Testis (tissue), 3 donors: Measurements from ENCODE around the gene GPR89B. TPM values are rescaled to one million over a fixed set of nuclear protein-coding genes. Genes with fewer than 3 reads are reported as not detected.
"Not testable (repeated sequence)": the region's sequence is repeated elsewhere in the genome, so short reads cannot be mapped to it uniquely, and the experiment has no call there.

Source experiments
- DNase-seq: peaks from one replicate; pipeline ENCODE4 v3.0.0-alpha.2; 2019
- H3K27ac ChIP-seq, 2 donors: fragments of 200-600 bp; sonication (generic); one replicate each; pipeline ENCODE4 v1.5.1; 2019
- H3K27me3 ChIP-seq: fragments of 200-600 bp; sonication (generic); one replicate; pipeline ENCODE4 v1.5.1; 2019
- H3K36me3 ChIP-seq: fragments of 200-600 bp; sonication (generic); one replicate; pipeline ENCODE4 v1.5.1; 2017; ENCODE audit warnings: low read depth; ENCODE audit errors: missing control alignments
- H3K4me1 ChIP-seq: fragments of 200-600 bp; sonication (generic); one replicate; pipeline ENCODE4 v1.5.1; 2019
- H3K4me3 ChIP-seq, 2 donors: fragments of 200-600 bp; sonication (generic); one replicate each; pipeline ENCODE4 v1.5.1; 2017 to 2019
- H3K9me3 ChIP-seq: fragments of 200-600 bp; sonication (generic); one replicate; pipeline ENCODE4 v1.5.1; 2017
- CTCF ChIP-seq, 3 experiments: fragments of 450-650 bp in 2 of 3; fragments of 200-600 bp in 1 of 3; sonication (generic) in 1 of 3; IDR thresholded peaks; one replicate each; pipeline ENCODE4 v1.5.1; 2016 to 2019; ENCODE audit warnings: antibody characterized with exemption in 3 of 3, mild to moderate bottlenecking in 2 of 3, moderate library complexity in 1 of 3
- POLR2A ChIP-seq: fragments of 450-650 bp; IDR thresholded peaks from one replicate; pipeline ENCODE4 v1.6.1; 2017; ENCODE audit warnings: antibody characterized with exemption, mild to moderate bottlenecking, moderate library complexity
- WGBS, 2 donors: methylation state at CpG; one replicate each; pipeline ENCODE4 v1.1.5; 2018; 5-methylcytosine and 5-hydroxymethylcytosine counted together
- intact Hi-C: fragments of 100-400 bp; cut with DNase I; formaldehyde crosslinking; loops from one replicate; pipeline ENCODE4 v1.15.1; 2023; ENCODE audit warnings: low total_unique reads
- polyA plus RNA-seq: library from polyadenylated mRNA; stranded (reverse); fragments of 350-450 nt; fragmentation: Illumina TruSeq; extraction: RNeasy Lipid Tissue Mini Kit (QIAGEN cat#74804); gene quantifications from one replicate; pipeline ENCODE4 v1.2.3, GENCODE V29; 2014; ENCODE audit warnings: low read depth, low replicate concordance; ENCODE audit not compliant: insufficient read depth
- total RNA-seq, 2 donors: library from RNA; depleted of rRNA; stranded (reverse); fragments of >200 nt; gene quantifications; one replicate each; pipeline ENCODE4 v1.2.3, GENCODE V29; 2016

The GPR89B gene
- total and polyA plus RNA-seq, 3 donors from 2014 or later = 24.6 to 32.8 (median 24.7) TPM

- intact Hi-C loops = no loop called here
- WGBS, 2 donors = 49 to 79% methylated on average over 2 of the region's 2 CpGs
- no peak for TF ChIP-seq POLR2A
- no peak for TF ChIP-seq CTCF (IDR thresholded peaks at IDR 0.05)
- Histone ChIP-seq H3K4me3 (no peak overlapping the region), H3K27me3 (no peaks in the 10 kb centered on the region), H3K9me3 (no peaks in the 10 kb centered on the region), H3K27ac (no peak overlapping the region), H3K36me3 (no peaks in the 10 kb centered on the region), H3K4me1 (no peaks in the 10 kb centered on the region)
- DNase-seq = no peak
Measured at GRCh38 chr1:147912553-147912952, 15.7 kb upstream of the GPR89B start.

GRCh38 chr1:147913362-147913942 lies 14.8 kb upstream of the GPR89B start:
- Histone ChIP-seq H3K4me3 (no peak overlapping the region), H3K4me1 (no peaks in the 10 kb centered on the region), H3K36me3 (no peaks in the 10 kb centered on the region), H3K27ac (no peak overlapping the region), H3K9me3 (no peaks in the 10 kb centered on the region), H3K27me3 (no peaks in the 10 kb centered on the region)
- DNase-seq = no peak
- TF ChIP-seq CTCF (IDR thresholded peaks at IDR 0.05) (no peak), POLR2A (no peak)
- WGBS, 2 donors = 89% methylated on average over 7 of the region's 7 CpGs
- intact Hi-C loops = no loop called here

- intact Hi-C loops = no loop called here
- no peak for DNase-seq
- no peak overlapping the region for H3K4me3 ChIP-seq
- TF ChIP-seq POLR2A = no peak
- no peak for TF ChIP-seq CTCF (IDR thresholded peaks at IDR 0.05)
- no peaks in the 10 kb centered on the region for H3K27me3 ChIP-seq
- H3K9me3 ChIP-seq = no peaks in the 10 kb centered on the region
- no peaks in the 10 kb centered on the region for H3K4me1 ChIP-seq
- WGBS, 2 donors = 91 to 92% methylated on average over 6 of the region's 6 CpGs
- no peak overlapping the region for H3K27ac ChIP-seq
- no peaks in the 10 kb centered on the region for H3K36me3 ChIP-seq
Measured at GRCh38 chr1:147919896-147920295, 8.3 kb upstream of the GPR89B start.

GRCh38 chr1:147924813-147925212 lies 3.4 kb upstream of the GPR89B start:
- Histone ChIP-seq H3K4me3 (no peak overlapping the region), H3K36me3 (no peaks in the 10 kb centered on the region), H3K27me3 (no peaks in the 10 kb centered on the region), H3K27ac (no peak overlapping the region), H3K4me1 (no peaks in the 10 kb centered on the region), H3K9me3 (no peaks in the 10 kb centered on the region)
- TF ChIP-seq POLR2A (no peak), CTCF (IDR thresholded peaks at IDR 0.05) (no peak)
- intact Hi-C loops = no loop called here
- 45 to 96% methylated on average over 1 of the region's 1 CpG for WGBS, 2 donors
- DNase-seq = no peak

- H3K27ac ChIP-seq, intact Hi-C loops, H3K36me3 ChIP-seq, DNase-seq, H3K4me1 ChIP-seq, H3K9me3 ChIP-seq, H3K27me3 ChIP-seq, H3K4me3 ChIP-seq: not testable (repeated sequence)
- WGBS, 2 donors = 58 to 94% methylated on average over 3 to 4 of the region's 6 CpGs
Measured at GRCh38 chr1:147927215-147927614, 1.0 kb upstream of the GPR89B start.

GRCh38 chr1:147927689-147928088 lies 531 bp upstream of the GPR89B start:
- H3K4me1 ChIP-seq, H3K9me3 ChIP-seq, intact Hi-C loops, H3K4me3 ChIP-seq, H3K27me3 ChIP-seq, H3K27ac ChIP-seq, H3K36me3 ChIP-seq, DNase-seq: not testable (repeated sequence)
- no CpG with 5 or more reads among the region's 10 CpGs for WGBS, 2 donors

- H3K27ac ChIP-seq, H3K27me3 ChIP-seq, H3K36me3 ChIP-seq, intact Hi-C loops, H3K4me1 ChIP-seq, DNase-seq, H3K9me3 ChIP-seq, H3K4me3 ChIP-seq: not testable (repeated sequence)
- 87 to 91% methylated on average over 2 of the region's 2 CpGs for WGBS, 2 donors
Measured at GRCh38 chr1:147931137-147931536, 2.9 kb downstream of the GPR89B start.

- H3K36me3 ChIP-seq, DNase-seq, H3K9me3 ChIP-seq, H3K4me1 ChIP-seq, H3K4me3 ChIP-seq, H3K27me3 ChIP-seq, H3K27ac ChIP-seq, intact Hi-C loops: not testable (repeated sequence)
- 87 to 95% methylated on average over 3 of the region's 3 CpGs for WGBS, 2 donors
Measured at GRCh38 chr1:147935296-147935695, 7.1 kb downstream of the GPR89B start.

GRCh38 chr1:147940456-147940855 lies 12.2 kb downstream of the GPR89B start:
- H3K36me3 ChIP-seq, DNase-seq, intact Hi-C loops, H3K4me1 ChIP-seq, H3K4me3 ChIP-seq, H3K27ac ChIP-seq, H3K27me3 ChIP-seq, H3K9me3 ChIP-seq: not testable (repeated sequence)
- 81 to 88% methylated on average over 2 of the region's 2 CpGs for WGBS, 2 donors
